GM03348 (cell line): ENCODE results near the gene ARMC6.
"Not testable (repeated sequence)": the region's sequence is repeated elsewhere in the genome, so short reads cannot be mapped to it uniquely, and the experiment has no call there.

Source experiments
- DNase-seq: peaks from one replicate; pipeline ENCODE4 v3.0.0; 2012; ENCODE audit warnings: low spot score

ARMC6 gene

DNA sequence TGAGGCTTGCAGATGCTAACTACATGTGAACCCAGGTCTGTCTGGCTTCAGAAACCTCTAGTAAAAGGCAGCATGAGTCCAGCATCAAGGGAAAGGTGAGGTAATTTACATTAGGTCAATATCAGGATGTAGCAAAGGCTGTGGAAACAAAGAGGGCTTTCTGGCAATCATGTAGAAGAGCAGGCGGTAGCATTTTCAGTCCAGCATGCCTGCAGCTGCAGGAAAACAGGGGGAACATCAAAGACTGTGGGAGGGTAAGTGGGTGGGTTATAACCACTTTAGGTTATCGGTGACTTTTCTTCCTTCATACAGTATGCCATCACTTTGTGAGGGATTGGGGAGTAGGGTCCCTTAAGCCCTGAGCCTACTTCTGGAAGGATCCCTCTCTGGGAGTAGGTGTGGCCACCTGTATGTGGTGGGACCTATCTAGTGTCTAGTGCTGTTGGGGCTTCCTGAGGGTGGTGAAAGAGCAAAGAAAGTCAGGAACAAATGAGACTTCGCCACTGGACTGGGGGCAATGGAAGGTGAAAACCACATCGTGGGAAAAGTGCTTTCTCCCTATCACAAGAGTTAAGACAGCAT, 10.9 kb upstream of the ARMC6 start:
- DNase-seq = no peak

DNA sequence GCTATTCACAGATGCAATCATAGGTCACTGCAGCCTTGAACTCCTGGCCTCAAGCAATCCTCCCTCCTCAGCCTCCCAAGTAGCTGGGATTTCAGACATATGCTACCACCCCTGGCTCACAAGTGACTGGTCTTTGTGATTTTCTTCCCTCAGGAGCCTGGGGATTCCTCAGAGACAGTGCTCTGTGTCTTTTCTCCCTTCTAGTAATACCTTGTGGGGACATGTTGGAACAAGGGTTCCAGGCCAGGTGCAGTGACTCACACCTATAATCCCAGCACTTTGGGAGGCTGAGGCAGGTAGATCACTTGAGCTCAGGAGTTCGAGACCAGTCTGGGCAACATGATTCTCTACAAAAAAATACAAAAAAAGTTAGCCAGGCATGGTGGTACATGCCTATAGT, 10.0 kb upstream of the ARMC6 start:
- DNase-seq = not testable (repeated sequence)

DNA sequence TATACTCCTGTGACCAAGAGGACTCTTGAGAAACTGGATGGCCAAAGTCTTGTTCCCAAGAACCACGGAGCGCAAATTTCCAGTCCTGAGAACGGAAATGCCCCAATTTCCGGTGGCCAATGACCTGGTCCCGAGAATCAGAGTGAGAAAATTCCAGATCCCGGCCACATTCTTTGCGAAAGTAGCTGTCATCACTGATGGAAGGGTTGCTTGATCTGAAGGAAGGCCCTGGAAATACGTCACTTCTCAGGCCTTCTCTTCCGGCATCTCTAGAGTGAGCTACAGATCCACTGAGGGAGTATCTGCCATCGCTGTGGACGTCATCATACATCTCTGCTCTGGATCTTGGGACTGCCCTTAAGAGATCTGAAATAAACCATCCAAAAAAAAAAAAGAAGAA, 7.5 kb upstream of the ARMC6 start:
- DNase-seq = no peak

DNA sequence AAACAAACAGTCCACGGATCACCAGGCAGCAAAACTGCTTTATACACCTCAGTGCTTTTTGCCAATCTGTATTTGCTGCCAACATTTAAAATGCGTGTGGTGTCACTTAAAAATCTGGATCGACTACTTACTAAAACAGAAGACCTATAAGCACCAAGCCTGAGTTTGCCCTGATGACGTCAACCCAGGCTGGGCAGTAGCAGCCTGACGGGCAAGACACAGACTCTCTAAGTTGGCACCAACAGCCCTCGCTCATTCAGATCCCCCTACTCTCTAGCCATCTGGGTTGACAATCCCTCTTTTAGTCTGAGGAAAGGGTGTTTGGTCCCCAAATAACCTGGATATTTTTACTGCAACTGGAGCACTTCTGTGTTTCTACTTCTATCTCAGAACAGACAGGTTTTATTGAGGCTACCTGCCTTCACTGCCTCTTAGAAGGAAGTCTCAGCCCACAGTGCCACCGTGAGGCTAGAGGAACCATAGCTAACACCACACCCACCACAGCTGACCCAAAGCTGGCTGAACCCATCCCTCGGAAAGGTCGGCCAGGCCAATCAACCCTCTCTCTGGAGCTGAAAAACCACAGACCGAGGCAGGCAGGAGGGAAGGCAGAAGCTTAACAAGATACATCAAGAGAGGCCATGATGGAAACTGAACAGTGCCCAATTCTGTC, 7.0 kb upstream of the ARMC6 start:
- no peak for DNase-seq

DNA sequence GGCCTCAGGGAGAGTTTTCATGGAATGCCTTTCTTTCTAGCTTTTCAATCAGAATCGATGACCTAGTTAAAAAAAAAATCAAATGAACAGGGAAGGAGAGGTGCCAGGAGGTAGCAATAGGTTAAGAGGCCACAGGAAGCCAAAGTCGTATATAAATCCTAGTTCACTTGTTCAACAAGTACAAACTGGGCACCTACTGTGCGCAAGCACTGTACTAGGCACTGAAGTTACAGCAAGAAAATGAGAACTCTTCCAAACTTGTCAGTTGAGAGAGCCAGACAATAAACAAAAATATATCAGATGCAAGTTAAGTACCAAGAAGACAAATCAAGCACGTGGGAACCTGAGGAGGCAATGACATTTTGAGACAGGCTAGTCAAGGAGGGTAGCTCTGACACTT, 6.2 kb upstream of the ARMC6 start:
- no peak for DNase-seq

DNA sequence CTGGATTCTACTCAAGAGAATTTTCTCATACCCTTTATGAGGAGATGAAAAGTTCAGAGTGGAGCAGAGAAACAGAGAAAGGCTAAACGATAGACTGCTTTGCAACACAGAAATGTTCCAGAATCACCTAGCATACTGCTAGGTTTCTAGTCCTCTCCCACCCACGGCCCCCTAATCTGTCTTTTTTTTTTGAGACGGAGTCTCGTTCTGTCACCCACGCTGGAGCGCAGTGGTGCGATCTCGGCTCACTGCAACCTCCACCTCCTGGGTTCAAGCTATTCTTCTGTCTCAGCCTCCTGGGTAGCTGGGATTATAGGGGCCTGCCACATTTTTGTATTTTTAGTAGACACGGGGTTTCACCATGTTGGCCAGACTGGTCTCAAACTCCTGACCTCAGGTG, 4.9 kb upstream of the ARMC6 start:
- DNase-seq = no peak

DNA sequence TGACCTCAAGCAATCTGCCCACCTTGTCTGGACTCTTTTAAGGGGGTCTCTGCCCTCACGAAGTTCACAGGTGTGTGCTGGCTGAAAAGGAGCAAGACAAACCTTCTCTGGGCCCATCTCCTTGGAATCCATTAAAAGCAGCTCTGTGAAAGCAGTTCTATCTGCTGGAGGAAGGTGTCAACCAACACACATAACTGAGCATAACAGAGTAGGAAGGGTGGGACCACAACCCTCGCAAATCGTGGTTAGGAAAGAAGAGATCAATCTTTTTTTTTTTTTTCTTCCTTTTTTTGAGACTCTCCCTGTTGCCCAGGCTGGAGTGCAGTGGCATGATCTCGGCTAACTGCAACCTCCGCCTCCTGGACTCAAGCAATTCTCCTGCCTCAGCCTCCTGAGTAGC, 1.5 kb upstream of the ARMC6 start:
- DNase-seq = no peak

DNA sequence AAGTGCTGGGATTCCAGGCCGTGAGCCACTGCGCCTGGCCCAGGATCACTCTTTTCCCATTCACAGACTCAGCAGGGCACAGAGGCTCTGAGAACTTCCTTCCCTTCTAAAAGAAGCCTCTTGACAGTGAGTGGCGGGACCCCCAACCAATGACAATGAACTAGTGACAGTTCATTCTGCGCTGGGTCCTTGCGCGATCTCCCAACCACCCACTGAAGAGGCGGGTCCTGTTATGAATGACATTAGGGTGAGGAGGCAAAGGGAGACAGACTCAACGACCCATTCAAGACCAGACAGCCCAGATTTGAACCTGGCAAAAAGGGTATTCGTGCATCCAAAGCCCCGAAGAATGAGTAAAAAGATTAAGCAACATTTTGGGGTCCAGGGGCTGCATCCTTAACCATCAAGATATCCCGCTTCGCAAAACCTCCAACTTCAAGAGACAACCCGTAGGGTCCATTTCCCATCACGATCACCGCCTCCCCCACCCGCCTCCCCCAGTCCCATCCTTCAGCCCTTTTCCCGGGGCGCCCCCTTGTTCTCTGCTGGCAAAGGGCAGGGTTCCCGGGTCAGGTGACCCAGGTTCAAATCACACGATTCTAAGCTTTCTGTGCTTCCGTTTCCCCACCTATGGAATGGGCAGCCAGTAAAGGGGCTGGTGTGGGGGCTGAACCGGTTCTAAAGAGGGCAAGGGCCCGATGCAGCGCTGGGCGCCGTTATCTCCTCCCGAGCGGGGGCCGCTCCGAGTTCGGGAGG, 805 bp upstream of the ARMC6 start:
- peak; percentile 94 for DNase-seq

DNA sequence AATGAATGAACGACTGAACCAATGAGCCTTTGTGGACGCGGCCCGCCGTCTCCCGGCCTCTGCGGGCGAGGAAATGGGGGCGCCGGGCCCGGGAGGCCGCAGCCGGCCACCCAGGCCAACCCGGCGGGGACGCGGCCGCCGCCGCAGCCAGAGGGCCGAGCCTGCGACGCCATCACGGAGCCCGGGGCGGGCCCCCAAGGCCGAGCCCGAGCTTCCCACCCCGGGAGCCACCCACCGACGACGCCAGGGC, 302 bp upstream of the ARMC6 start:
- no peak for DNase-seq

DNA sequence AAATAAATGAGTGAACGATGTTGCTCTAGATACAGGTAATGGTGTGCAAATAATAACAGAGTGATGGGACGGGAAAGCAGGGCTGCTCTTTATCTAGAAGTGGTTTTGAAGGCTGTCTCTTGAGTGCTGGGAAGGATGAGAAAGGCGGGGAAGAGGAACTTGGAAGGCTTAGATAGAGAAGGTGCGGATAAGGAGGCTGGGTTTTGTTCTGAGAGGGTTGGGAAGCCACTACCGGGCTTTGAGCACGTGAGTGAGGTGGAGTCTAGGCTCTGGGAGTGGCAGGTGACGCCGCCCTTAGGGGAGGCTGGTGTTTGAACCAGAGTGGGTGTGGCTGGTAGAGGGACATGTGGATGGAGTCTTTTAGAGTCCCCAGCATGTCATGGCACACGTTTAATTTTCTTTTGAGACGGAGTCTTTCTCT, 811 bp downstream of the ARMC6 start:
- peak; percentile 79 for DNase-seq

DNA sequence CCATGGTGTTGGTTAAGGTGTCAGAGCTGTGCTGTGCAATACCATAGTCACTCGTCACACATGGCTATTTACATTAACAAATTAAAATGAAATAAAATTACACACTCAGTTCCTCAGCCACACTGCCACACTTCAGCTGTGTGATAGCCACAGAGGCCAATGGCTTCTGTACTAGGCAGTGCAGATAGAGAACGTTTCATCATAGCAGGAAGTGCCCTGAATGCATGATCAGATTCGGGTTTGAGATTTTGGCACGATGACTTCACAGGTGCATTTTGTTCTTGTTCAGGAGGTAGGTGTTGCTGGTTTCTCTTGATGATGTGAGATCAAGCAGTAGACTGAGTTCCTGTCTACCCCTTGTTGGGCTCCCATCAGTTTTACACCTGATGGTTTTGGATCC, 6.5 kb downstream of the ARMC6 start:
- DNase-seq = no peak

DNA sequence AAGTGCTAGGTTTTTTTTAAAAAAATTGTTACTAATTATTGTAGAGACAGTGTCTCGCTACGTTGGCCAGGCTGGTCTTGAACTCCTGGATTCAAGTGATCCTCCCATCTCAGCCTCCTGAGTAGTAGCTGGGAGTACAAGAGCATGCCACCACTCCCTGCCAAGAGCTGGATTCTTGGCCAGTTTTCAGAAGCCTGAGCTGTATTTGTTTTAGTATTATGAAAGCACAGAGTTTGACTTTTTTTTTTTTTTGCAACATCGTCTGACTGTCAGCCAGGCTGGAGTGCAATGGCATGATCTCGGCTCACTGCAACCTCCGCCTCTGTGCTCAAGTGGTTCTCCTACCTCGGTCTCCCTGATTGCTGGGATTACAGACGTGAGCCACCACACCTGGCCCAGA, 7.0 kb downstream of the ARMC6 start:
- peak; percentile 65 for DNase-seq

DNA sequence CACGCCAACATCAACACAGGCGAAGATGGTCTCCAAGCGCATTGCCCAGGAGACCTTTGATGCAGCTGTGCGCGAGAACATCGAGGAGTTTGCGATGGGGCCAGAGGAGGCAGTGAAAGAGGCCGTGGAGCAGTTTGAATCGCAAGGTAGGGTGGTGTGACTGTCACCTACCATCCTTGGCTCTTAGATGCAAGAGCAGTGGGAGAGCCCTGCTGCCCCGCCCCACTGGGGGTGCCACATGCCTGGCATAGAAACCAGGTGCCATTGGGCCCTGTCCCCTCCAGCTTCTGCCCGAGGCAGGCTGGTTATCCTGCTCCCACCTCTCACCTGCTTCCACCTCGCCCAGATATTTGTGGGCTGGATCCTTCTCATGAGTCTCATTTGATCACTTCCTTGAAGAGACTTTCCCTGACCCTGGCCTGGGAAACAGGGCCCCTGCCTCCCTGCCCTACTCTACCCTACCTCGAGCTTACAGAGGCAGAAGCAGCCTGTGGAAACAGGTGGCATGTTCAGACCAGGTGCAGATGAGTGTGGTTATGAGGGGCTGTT, 9.4 kb downstream of the ARMC6 start:
- no peak for DNase-seq

DNA sequence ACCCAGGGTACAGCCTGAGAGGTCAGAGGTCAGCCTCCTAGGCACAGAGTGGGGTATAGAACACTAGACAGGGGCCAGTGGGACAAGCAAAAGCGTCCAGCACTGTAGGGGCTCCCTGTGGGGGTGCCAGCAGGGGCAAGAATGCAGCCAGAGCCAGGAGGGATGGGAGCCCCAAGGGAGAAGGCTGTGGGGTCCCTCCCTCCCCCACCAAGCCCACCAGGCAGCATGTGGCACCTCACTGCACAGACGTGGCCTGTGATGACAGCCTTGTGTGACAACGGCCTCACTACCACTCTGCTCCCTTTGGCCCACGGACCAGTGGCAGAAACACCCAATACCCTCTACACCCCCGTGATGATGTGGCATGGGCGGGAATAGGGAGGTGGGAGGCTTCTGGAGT, 10.1 kb downstream of the ARMC6 start:
- DNase-seq = no peak

DNA sequence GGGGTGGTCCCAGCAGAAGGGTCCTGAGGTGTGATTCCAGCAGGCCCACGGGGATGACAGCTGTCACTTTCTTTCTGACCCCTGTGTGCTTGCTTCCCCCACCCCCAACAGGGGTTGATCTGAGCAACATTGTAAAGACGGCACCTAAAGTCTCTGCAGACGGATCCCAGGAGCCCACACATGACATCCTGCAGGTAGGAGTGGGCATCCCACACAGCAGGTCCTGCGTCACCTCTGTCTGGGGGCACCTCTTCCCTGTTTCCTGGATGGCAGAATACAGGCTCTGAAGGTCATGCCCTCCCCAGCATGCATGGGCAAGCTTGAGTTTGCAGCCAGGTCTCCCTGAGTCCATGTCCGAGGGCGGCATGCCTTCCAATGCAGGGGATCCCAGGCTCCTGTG, 10.5 kb downstream of the ARMC6 start:
- no peak for DNase-seq

DNA sequence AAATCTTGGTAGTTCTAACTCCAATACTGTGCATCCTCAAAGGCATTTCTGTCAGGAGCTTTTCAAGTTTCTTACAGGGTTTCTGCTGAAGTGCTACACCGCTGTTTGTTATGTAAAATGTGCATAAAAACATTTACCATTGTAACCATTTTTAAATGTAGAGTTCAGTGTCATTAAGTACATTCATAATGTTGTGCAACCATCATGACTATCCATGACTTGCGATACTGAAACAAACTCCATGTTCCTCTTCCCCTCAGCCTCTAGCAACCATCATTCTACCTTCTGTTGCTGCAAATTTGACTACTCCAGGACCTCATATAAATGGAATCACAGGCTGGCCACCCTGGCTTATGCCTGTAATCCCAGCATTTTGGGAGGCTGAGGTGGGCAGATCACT, 16.0 kb downstream of the ARMC6 start:
- DNase-seq = no peak

DNA sequence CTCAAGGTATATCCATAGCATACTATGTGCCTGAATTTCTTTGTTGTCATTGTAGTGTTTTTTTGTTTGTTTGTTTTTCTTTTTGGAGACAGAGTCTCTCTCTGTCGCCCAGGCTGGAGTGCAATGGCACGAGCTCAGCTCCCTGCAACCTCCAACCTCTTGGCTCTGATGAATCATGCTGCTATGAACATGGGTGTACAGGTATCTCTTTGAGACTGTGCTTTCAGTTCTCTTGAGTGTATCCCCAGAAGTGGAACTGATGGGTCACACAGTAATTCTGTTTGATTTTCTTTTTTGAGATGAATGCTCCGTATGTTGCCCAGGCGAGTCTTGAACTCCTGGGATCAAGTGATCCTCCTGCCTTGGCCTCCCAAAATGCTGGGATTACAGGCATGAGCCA, 16.7 kb downstream of the ARMC6 start:
- no peak for DNase-seq

DNA sequence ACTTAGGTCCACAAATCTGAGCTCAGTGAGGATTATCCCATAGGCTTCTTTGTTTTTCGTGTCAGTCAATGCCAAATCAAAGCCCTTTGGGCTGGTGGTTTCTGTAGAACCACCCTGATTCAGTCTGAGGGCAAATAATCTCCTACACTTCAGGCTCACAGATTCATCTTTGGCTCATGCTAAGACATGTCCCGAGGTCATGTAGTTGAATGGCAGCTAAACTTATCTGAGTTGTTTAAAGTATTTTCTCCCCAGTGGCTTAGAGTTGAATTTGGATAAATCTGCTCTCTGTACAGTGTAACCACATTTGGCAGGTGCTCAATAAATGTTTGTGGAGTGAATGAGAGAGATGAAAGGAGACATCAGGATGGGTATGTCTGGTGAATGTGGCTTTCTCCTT, 17.3 kb downstream of the ARMC6 start:
- DNase-seq = no peak

DNA sequence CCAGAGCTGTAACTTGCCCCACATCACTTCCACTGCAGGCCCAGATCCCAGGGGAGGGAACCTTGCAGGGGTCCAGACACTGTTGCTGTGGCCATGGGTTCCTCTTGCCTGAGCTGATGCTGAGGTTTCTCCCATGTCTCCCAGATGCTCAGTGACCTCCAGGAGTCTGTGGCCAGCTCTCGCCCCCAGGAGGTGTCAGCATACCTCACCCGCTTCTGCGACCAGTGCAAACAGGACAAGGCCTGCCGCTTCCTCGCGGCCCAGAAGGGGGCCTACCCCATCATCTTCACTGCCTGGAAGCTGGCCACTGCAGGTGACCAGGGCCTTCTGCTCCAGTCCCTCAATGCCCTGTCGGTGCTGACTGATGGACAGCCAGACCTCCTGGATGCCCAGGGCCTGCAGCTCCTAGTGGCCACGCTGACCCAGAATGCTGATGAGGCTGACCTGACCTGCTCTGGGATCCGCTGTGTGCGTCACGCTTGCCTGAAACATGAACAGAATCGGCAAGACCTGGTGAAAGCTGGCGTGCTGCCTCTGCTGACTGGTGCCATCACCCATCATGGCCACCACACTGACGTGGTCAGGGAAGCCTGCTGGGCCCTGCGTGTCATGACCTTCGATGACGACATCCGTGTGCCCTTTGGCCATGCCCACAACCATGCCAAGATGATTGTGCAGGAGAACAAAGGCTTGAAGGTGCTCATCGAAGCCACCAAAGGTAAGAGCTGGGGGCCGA, 18.2 kb downstream of the ARMC6 start:
- DNase-seq = no peak

DNA sequence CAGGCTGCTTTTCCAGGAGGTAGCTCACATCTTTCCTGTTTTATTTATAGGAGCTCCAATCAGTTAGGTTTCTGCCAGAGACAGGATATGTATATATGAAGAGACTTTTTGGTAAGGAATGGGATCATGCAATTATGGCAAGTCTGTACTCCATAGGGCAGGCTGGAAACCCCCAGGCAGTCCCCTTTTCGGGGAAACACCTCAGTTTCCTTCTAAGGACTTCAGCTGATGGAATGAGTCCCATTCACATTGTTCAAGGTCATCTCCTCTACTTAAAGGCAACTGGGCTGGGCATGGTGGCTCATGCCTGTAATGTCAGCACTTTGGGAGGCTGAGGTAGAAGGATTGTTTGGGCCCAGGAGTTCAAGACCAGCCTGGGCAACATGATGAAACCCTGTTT, 19.5 kb downstream of the ARMC6 start:
- no peak for DNase-seq

DNA sequence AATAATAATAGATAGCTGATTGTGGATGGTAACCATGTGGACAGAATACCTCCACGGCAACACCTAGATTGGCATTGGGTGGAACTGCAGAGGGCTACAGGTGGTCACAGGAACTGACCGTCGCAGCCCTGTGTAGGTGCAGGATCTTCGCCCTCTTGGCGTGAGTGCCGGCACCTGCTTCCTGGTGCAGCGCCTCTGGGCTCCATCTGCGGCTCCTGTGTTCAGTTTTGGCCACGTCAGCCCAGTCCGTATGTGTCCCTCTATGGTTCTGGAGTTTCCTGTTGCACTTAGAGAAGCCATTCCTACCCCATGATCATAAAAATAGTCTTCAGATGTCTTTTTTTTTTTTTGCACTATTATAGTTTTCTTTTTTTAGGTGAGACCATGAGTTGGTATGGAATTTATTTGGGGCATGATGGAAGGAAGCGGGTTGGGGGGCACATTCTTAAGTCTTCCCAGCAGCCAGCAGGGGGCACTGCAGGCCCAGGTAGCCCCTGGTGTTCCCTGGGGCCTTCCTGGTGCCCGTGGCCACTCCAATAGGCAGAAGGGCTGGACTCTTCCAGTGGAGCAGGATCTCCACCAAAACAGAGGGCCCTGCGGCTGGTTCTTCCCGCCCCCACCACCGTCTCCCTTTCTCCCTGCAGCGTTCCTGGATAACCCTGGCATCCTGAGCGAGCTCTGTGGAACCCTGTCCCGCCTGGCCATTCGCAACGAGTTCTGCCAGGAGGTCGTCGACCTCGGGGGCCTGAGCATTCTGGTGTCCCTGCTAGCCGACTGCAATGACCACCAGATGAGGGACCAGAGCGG, 20.3 kb downstream of the ARMC6 start:
- DNase-seq = peak; percentile 63

DNA sequence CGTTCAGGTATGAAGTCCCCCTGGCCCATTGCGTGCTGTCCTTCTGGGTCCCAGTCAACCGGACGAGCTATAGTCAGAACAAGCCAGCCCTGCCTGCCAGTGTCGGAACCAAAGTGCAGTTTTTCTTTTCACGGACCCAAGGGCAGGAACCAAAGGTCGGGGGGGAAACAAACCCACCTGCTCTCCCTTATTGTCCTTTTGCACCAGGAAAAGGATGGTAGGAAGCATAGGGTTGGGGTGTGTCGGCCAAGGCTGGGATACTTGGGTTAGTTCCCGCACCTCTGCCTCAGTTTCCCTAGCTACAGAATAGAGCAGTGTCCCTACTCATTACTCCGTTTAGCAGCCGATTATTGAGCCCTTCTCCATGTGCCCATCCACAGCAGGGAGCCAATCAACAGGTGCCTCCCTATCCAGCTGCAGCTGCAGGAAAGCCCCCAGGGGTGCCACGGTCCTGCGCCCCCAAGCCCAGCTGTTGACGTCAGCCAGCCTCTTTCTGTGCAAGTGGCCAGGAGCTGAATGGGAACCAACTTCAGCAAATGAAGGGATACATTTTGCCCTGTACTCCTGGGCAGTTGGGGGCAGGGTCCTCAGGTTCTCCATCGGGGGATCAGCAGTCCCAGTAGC, 21.0 kb downstream of the ARMC6 start:
- no peak for DNase-seq
